D721Med (cell line): ENCODE results near the gene ASXL3.

Experiments used
- DNase-seq: peaks from one replicate; pipeline ENCODE4 v3.0.0; 2011; ENCODE audit warnings: low spot score; ENCODE audit not compliant: insufficient read length
- FAIRE-seq: peaks from 2 replicates; lab custom pipeline; 2011; peaks lifted over from hg19 to GRCh38; lab: Jason Lieb, UNC
- TF ChIP-seq, protein P1 (sequence below): IDR thresholded peaks from 2 replicates; pipeline ENCODE4 v1.5.1; 2012; ENCODE audit warnings: mild to moderate bottlenecking, control low read depth; ENCODE audit not compliant: insufficient read depth; ENCODE audit errors: missing control alignments

ASXL3 gene

GRCh38 chr18:33577685-33578517, at the start of gene ASXL3:
Gene ASXL3, plus strand, starts transcription at chr18:33578219. Its CDS starts 413 bp downstream, at chr18:33578632.
- FAIRE-seq (peak; percentile 89), DNase-seq (no peak)
- TF ChIP-seq, protein P1, sequence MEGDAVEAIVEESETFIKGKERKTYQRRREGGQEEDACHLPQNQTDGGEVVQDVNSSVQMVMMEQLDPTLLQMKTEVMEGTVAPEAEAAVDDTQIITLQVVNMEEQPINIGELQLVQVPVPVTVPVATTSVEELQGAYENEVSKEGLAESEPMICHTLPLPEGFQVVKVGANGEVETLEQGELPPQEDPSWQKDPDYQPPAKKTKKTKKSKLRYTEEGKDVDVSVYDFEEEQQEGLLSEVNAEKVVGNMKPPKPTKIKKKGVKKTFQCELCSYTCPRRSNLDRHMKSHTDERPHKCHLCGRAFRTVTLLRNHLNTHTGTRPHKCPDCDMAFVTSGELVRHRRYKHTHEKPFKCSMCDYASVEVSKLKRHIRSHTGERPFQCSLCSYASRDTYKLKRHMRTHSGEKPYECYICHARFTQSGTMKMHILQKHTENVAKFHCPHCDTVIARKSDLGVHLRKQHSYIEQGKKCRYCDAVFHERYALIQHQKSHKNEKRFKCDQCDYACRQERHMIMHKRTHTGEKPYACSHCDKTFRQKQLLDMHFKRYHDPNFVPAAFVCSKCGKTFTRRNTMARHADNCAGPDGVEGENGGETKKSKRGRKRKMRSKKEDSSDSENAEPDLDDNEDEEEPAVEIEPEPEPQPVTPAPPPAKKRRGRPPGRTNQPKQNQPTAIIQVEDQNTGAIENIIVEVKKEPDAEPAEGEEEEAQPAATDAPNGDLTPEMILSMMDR, result no peak

GRCh38 chr18:33532978-33533377, 45.0 kb upstream of the ASXL3 start:
- no peak for FAIRE-seq
- TF ChIP-seq, protein P1, result no peak
- DNase-seq, result no peak

GRCh38 chr18:33536904-33537303, 41.1 kb upstream of the ASXL3 start:
- peak; percentile 11 for FAIRE-seq

GRCh38 chr18:33538418-33539042, 39.5 kb upstream of the ASXL3 start:
- TF ChIP-seq, protein P1, result no peak
- no peak for FAIRE-seq
- no peak for DNase-seq

More at GRCh38 chr18:33536904-33537303, 41.1 kb upstream of the ASXL3 start:
- no peak for DNase-seq
- TF ChIP-seq, protein P1, result no peak

DNA sequence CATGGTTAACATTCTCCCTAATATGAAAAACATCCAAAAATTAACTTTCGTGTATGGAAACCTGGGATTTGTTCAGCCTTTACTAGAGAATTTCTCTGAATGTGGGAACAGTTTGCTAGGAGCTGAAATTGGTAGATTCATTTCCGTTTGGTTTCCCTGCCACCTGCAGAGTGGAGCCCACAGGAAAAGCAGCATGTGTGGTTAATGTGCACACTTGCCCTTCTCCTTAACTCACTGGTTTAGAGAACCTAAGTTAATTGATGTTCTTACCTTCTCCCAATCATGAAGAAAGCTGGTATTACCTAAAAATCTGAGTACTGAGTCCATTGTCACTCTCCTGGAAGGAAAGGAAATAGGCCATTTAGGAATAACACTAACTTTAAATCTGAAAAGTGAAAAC, 37.6 kb upstream of the ASXL3 start:
- TF ChIP-seq, protein P1, result no peak
- DNase-seq (no peak), FAIRE-seq (peak; percentile 63)

DNA sequence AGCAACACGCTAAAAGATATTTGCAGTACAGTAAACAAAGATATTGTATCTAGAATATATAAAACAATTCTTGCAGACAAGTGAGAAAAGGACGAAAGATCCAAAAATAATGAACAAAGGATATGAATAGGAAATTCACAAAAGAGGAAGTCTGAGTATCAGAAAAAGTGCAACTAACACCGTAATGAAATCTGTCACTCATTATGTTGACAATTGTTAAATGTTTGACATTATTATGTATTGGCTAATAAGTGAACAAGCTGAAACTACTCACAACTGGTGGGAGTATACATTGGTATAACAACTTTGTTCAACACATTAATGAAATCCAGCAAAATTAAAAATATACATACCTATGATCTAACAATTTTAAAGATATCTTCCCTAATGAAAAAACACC, 36.7 kb upstream of the ASXL3 start:
- FAIRE-seq (peak; percentile 80), DNase-seq (no peak)
- TF ChIP-seq, protein P1, result no peak
